GM19395 (cell line): ENCODE measurements around the gene FBN1.

Experiments used
- ATAC-seq: cut with Tn5 transposase; IDR thresholded peaks from one replicate; pipeline ENCODE4 v1.9.1; 2021; ENCODE audit warnings: mild to moderate bottlenecking, moderate library complexity; ENCODE audit not compliant: unreplicated experiment

Gene FBN1

DNA sequence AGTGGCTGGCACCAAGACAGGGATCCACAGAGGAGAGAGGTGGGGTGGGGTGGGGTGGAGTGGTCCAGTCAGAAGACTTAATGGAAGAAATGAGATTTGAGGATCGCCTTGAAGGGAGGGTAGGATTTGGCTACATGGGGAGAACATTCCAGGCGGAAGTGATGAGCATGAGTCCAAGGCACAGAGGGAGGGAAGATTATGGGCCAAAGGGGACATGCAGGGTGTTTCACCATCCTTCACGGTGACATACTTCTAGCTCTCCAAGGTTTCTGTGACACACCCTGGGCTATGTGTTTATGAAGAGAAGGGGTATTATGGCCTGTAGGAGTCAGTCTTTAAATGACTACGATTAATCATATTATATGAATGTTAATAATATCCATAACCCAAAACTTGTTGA, 7.7 kb upstream of the FBN1 start:
- ATAC-seq = no peak

DNA sequence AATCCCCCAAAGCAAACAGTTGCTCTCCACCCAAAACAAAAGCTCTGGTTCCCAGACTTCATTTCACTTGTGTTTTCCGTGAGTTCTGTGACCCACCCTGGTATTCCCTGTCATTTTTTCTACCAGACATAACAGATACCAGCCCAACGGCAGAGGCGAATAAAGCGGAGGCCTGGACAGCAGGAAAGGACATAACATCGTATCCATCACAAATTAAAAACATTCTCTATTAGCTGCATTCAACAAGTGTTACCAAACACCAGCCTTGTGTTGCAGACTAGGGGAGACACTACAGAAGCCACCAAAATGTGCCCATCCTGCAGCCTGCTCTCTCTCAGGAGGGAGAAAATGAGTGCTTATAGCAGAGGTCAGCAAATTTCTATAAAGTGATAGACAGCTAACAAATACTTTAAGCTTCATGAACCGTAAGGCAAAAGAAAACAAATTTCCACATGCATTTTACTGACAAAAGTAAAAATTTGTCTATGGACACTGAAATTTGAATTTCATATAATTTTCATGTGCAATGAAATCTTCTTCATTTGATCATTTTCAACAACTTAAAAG, 7.1 kb upstream of the FBN1 start:
- no peak for ATAC-seq

- ATAC-seq = no peak
Measured at GRCh38 chr15:48650931-48651330, 5.4 kb upstream of the FBN1 start.

DNA sequence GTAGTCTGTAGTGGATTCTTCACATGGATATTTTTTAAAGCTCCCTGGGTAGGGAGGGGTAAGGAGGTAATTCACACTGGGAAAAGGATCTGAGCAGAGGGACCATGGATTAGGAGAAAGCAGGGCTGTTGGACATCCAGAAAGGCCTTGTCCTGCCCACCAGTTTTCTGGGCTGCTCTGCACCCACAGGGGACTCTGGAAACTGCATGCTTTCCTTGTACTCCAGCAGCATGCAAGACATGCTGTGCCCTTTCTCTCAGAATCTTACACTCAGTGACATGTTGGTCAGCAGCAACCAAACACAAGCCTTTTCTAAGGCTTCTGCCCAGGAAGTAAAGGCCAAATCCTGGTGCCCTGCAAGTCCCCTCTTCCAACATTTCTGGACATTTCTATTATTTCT, 2.5 kb upstream of the FBN1 start:
- ATAC-seq = no peak

- no peak for ATAC-seq
Measured at GRCh38 chr15:48646331-48646730, 822 bp upstream of the FBN1 start.

GRCh38 chr15:48644827-48645557, 517 bp downstream of the FBN1 start:
- ATAC-seq = peak; percentile 45

DNA sequence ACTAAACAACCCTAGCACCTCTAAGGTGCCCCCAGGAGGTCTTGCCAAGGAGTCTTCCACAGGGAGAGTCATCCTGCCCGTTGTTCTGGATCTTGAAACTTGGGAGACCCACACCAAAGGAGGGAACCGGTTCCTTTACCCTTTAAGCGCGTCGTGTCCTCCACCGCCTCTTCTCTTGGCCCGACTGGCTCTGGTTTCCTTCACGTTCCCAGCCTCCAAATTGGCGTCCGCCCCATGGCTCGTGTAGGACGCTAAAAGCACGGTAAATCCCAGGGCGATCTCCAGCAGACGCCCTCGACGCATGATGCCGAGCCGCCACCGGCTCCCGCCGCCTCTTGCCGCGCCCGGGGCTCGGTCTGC, 1.1 kb downstream of the FBN1 start:
- peak; percentile 16 for ATAC-seq

DNA sequence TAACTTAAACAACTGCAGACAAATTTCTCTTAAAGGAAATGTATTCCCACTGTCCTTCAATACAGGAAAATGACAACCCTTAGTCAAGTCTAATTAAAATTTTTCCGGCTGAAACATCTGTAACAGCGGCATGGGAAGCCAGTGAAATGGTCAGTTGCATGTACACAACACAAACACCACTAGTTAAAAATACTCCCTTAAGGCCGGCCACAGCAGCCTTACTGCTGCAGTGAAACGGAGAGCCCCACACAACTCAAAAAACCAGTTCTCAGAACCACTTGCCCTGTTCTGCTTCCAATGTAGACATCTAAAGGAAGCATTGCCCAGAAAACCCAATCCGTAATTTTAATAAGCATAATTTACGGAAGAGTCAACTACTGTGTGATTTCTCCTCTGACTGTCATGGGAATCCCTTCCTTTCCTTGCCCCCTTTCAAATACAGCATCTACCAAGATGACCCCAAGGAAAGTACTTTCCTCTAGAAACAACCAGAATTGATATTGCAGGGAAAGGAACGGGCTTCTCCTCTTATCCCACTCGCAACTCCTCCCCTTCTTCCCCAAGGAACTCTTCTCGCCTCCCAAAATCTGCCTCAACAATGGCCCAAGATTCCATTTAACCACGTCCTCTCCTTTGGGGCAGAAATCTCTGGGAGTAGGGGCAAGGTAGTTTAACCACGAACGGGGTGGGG, 1.6 kb downstream of the FBN1 start:
- ATAC-seq = no peak

DNA sequence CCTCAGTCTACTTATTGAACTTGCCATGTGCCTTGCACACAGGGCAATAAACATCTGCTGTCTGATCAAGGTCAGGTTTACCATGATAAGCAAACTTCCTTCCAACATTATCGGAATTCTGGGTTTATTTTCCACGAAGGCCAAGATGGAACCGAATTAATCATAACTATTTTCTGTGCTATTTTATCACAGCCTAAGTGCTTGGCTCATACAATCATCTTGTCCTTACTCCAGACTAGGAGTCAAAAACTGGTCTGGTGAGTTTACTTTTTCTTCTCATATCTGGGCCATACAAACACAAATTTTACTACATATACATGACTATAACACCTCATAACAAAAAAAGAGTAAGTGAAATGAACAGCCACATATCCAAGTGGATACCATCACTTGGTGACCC, 2.3 kb downstream of the FBN1 start:
- no peak for ATAC-seq

DNA sequence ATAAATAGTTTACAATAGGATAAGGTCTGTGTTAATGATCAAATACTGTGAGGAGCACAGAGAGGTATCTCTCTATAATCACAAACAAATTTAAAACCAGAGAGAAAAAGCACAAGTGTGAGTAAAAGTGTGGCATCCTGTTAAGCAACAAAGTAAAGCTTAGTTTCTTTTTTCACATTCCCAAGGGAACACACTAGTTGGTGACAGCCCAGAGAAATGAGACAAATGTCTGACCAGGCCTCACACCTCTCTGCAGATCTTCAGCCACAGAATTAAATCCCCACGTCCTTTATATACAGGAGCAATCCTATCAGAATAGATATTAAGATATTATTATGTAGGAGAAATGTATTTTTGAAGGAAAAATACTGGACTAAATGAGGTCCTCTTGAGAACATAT, 2.7 kb downstream of the FBN1 start:
- ATAC-seq = no peak

- ATAC-seq = no peak
Measured at GRCh38 chr15:48641416-48641815, 4.1 kb downstream of the FBN1 start.

DNA sequence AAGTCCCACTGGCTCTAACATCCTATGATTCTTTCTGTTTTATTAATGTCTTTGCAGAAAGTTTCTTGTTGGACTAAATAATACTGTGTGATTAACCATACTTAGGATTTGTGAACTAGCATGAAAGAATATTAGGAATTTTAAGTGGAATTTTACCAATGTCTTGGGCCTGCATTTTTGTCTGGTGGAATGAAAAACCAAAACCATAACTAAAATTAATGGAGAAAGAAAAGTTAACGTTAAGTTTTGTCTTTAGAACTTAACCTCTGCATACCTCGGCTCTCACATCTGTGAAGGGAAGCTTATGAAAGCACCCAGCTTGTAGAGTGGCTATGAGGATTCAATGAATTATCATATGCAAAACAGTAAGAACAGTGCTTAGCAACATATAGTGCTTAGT, 6.5 kb downstream of the FBN1 start:
- ATAC-seq = no peak

DNA sequence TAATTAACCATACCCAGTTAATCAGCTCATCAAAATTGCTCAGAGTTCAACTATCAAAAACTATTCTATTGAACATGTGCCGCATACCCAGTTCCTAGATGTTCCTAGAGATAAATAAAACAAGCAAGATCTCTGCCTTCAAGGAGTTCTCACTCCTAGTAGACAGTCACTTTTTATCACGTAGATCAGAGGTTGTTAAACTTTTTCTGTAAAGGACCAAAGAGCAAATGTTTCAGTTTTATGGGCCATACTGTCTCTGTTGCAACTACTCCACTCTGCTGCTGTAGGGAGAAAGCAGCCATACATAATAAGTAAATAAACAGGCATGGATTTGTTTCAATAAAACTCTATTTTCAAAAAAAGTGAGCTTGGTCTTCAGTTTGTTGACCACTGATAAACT, 7.9 kb downstream of the FBN1 start:
- ATAC-seq = no peak

GRCh38 chr15:48636511-48636910, 9.0 kb downstream of the FBN1 start:
- no peak for ATAC-seq

DNA sequence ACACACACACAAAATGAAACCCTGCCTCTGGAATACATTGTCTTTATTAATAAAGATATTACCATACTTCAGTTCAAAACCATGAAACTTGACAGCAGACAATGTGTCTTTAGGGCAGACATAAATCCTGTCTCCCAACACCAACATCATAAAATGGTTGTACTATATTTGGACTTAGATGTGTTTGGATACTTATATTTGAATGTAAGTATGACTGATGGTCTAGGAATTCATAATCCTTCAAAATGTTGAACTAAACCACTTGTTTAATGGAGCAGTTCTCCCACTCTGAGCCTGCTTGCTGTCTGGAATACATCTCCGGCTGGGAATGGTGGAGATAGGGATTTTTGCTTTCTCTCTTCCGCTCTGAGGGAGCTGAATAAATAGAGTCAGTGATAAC, 10.6 kb downstream of the FBN1 start:
- ATAC-seq = no peak

DNA sequence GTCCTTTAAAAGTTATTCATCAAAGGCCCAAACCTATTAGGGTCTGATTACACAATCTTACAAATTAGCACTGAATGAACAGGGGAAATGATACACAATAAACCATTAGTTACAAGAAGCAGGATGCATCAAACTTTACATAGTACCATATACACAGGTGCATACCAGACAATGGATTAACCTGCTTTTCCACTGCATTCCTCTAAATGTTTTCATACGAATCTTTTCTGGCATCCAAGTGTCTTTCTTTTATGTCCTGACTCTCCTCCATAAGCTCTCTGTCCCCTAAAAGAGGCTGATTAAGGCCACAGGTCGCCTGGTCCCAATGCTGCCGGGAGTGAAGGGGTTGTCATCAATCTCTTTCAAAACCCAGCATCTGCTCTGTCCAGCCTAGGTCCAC, 11.4 kb downstream of the FBN1 start:
- no peak for ATAC-seq

- ATAC-seq = no peak
Measured at GRCh38 chr15:48632651-48633050, 12.9 kb downstream of the FBN1 start.

GRCh38 chr15:48631176-48631770, 14.2 kb downstream of the FBN1 start:
- ATAC-seq = no peak

- ATAC-seq = no peak
Measured at GRCh38 chr15:48630245-48630644, 15.3 kb downstream of the FBN1 start.

GRCh38 chr15:48628832-48629231, 16.7 kb downstream of the FBN1 start:
- ATAC-seq = no peak

GRCh38 chr15:48627260-48627940, 18.1 kb downstream of the FBN1 start:
- ATAC-seq = no peak

DNA sequence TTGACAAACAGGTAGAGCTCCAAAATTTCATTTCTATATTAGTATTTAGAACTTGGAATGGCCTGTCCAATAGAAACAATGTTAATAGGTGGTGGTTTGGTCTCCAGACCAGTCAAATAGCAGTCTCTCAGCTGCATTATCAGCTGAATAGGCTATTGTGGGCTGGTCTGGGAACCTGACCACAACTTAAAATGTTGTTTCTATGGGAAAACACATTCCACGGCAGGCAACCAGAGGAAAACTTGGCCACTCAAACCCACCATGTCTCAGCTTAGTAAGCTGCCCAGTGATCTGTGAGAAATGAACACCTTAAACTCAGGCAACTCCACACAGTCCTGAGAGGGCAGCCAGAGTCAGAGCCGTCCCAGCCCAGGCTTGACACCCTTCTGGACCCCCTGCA, 20.4 kb downstream of the FBN1 start:
- no peak for ATAC-seq
